Measurements from ENCODE around the gene SLC7A8.
A peak's percentile ranks its signal among the peaks of the same experiment; 100 is the strongest.
"Not testable (repeated sequence)": the region's sequence is repeated elsewhere in the genome, so short reads cannot be mapped to it uniquely, and the experiment has no call there.

SLC7A8 gene

GRCh38 chr14:23183479-23183878, at the start of gene SLC7A8:
SLC7A8 (minus strand) TSS chr14:23183660; CDS start chr14:23182914, 746 bp downstream.
- DNase-seq, result no peak

GRCh38 chr14:23232241-23232808, 48.9 kb upstream of the SLC7A8 start:
- DNase-seq, result not testable (repeated sequence)

- DNase-seq, result no peak
These were observed 45.4 kb upstream of the SLC7A8 start for GRCh38 chr14:23228812-23229211.

- no peak for DNase-seq
These were observed 44.1 kb upstream of the SLC7A8 start for GRCh38 chr14:23227566-23227965.

GRCh38 chr14:23224958-23225357, 41.5 kb upstream of the SLC7A8 start:
- not testable (repeated sequence) for DNase-seq

- DNase-seq, result no peak
These were observed 35.6 kb upstream of the SLC7A8 start for GRCh38 chr14:23219075-23219474.

GRCh38 chr14:23217032-23218020, 33.9 kb upstream of the SLC7A8 start:
- no peak for DNase-seq

- DNase-seq, result no peak
These were observed 32.0 kb upstream of the SLC7A8 start for GRCh38 chr14:23215421-23215820.

GRCh38 chr14:23209651-23210423, 26.4 kb upstream of the SLC7A8 start:
- no peak for DNase-seq

GRCh38 chr14:23208324-23208723, 24.9 kb upstream of the SLC7A8 start:
- no peak for DNase-seq

- no peak for DNase-seq
These were observed 23.7 kb upstream of the SLC7A8 start for GRCh38 chr14:23207146-23207540.

GRCh38 chr14:23206422-23207145, 23.1 kb upstream of the SLC7A8 start:
- no peak for DNase-seq

- no peak for DNase-seq
These were observed 18.5 kb upstream of the SLC7A8 start for GRCh38 chr14:23202001-23202400.

GRCh38 chr14:23199141-23199540, 15.7 kb upstream of the SLC7A8 start:
- not testable (repeated sequence) for DNase-seq

GRCh38 chr14:23196487-23196886, 13.0 kb upstream of the SLC7A8 start:
- DNase-seq, result not testable (repeated sequence)

- DNase-seq, result no peak
These were observed 12.2 kb upstream of the SLC7A8 start for GRCh38 chr14:23195552-23196101.

GRCh38 chr14:23193432-23193831, 10.0 kb upstream of the SLC7A8 start:
- DNase-seq, result no peak

- DNase-seq, result no peak
These were observed 4.5 kb upstream of the SLC7A8 start for GRCh38 chr14:23187925-23188324.

- peak; percentile 34 for DNase-seq
These were observed 3.6 kb upstream of the SLC7A8 start for GRCh38 chr14:23186913-23187654.

- DNase-seq, result no peak
These were observed 1.6 kb upstream of the SLC7A8 start for GRCh38 chr14:23185063-23185462.

- DNase-seq, result no peak
These were observed 346 bp downstream of the SLC7A8 start for GRCh38 chr14:23183158-23183470.

Data from GDM1 (cell line).